ENCODE measurements around the gene OR56A1.
"Not testable (repeated sequence)": the region's sequence is repeated elsewhere in the genome, so short reads cannot be mapped to it uniquely, and the experiment has no call there.

The OR56A1 gene, protein sequence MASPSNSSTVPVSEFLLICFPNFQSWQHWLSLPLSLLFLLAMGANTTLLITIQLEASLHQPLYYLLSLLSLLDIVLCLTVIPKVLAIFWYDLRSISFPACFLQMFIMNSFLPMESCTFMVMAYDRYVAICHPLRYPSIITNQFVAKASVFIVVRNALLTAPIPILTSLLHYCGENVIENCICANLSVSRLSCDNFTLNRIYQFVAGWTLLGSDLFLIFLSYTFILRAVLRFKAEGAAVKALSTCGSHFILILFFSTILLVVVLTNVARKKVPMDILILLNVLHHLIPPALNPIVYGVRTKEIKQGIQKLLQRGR

DNA sequence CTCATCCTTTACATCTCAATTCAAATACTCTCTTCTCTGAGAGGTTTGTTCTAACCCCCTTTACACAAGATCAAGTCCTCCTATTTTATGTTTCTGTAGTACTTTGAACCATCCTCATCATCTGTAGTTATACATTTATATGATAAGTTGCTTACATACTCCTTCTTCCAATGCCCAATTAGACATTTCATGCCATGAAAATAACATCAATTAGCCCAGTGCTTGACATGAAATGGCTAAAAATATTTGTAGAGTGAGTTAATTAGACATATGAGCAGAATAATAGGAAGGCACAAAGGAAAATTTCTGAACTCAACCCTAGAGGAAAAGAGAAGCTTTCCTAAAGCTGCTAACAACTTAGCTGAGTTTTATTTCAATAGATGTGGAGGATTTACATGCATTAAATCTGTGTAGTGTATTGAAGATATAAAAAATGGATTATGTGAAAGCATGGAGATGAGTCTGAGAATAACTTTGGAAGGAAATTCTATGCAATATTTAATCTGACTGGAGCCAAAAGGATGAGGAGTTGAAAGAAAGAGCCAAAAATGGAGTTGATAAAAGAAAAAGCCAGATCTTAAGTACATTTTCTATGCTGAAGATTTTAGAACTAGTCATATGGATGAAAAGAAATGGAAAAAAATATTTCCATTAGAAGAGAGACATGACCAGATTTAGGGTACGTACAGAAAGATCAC, at the start of gene OR56A1:
TSS of gene OR56A1 (minus strand) at position 51 of the 698 bp plus-strand sequence. CDS start 3,066 bp downstream, outside the sequence.
- FAIRE-seq: no peak

DNA sequence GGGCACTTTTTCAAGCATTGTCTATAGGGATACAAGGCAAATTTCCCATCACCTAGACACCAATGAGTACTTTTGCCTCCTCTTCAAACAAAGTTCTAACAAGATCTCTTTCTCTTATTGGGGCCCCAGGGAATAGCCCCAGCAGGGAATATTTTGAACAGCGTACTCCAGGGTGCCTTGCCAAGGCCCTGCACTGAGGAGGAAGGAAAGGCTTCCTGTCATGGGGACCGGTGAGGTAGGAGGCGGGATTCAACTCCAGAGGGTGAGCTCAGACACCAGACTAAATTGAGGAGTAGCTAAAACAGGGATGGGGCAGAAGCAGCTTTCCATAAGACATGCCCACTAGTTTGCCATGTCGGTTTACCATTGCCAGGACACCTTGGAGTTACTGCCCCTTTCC, 48.9 kb upstream of the OR56A1 start:
- FAIRE-seq: no peak

DNA sequence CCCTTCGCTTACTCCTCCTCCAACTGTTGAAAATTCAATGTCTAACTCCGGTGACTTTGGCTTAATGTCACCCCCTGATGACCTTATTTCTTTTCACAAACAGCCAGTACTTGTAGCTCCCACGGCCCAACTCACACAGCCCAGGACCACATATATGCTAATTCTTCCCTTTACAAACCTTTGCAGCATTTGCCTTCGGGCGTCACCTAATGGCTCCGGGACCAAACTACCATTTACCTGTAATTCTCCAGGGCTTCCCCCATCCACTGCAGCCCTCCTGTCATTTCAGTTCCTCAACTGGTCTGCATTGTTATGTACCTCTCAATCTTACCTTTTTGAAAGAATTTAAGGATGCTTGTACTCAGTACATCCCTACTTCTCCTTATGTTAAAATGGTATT, 47.2 kb upstream of the OR56A1 start:
- no peak for FAIRE-seq

DNA sequence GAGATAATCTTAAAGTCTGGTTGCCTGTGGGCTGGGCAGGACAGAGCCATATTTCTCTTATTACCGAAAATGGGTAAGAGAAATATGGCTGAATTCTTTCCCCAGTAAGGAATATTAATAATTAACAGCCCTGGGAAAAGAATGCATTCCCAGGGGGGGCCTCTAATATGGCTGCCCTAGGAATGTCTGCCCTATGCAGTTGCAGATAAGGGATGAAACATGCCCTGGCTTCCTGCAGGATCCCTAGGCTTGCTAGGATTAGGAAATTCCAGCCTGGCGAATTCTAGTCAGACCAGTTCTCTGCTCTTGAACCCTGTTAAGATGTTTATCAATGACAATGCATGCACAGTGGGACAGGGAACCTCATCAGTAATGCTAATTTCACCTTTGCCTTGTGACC, 45.9 kb upstream of the OR56A1 start:
- FAIRE-seq: not testable (repeated sequence)

DNA sequence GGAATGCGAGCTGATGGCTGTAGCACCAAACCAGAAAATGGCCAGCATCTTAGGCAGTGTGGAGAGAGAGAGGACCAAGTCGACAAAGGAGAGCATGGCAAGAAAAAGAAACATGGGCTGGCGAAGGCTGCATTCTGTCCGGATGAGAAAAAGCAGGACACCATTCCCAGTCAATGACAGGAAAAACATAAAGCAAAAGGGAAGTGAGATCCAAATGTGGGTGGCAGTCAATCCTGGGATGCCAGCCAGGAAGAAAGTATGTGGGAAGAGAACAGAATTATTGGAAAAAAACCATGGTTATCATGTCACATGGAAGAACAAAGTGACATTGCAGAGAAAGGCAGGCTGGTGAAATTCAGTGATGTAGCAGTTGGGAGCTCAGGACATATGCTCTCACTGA, 36.9 kb upstream of the OR56A1 start:
- FAIRE-seq: no peak

DNA sequence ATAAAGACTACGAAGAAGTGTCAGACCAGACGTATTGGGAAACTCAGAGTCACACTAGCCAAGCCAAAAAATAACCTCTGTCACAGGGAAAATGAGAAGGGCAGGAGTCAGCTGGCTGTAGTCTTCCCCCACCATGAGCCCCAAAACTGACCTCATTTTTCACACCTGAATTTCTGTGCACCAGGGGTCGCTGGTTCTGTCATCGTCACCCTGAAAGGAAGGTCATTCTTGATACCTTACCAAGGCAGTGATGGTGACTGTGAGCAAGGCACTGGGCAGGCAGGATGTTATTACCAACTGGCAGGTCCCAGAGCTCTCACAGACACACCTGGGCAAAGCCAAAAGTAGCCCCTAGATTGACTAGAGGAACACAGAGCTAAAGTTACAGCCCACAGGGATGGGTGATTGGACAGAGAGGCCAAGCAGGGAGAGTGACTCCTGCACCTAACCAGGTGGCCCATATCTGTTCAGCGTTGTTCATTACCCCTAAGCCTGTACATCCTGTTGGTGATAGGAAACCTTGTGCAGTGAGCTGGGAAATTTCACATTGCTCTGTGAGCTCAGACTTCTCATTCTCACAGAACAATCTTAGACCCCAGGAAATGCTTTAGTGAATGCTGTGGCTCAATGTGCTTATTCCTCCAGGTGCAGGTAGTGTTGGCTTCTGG, 32.3 kb upstream of the OR56A1 start:
- no peak for FAIRE-seq

DNA sequence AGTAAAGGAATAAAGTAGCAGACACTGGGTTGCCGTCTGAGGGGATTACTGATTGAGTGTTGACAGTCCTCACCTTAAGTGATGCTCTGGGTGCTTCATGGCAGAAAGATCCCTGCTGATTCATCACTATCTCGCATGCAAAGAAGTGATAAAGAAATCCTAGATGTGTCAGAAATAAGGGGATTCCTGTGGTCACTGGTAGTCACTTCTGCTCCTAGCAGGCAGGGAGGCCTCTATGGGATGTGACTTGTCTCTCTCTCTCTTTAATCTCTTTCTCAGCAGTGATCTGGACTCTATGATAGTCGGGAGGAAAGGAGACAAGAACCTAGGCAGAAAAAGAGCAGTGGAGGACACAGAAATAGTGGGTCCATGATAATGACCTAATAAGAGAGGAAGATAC, 30.9 kb upstream of the OR56A1 start:
- no peak for FAIRE-seq

DNA sequence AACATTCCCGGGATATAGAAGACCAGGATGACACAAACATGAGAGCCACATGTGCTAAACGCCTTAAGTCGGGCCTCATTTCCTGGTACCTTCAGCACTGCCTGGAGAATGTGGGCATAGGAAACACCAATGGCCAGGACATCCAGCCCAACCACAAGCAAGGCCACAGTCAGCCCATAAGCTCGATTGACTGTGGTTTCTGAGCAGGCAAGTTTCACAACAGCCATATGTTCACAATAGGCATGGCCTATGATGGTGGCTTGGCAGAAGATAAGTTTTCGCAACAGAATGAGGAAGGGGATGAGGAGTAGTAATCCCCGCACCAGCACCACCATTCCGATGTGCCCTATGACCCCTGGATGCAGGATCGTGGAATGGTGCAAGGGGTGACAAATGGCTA, 26.9 kb upstream of the OR56A1 start:
- no peak for FAIRE-seq

DNA sequence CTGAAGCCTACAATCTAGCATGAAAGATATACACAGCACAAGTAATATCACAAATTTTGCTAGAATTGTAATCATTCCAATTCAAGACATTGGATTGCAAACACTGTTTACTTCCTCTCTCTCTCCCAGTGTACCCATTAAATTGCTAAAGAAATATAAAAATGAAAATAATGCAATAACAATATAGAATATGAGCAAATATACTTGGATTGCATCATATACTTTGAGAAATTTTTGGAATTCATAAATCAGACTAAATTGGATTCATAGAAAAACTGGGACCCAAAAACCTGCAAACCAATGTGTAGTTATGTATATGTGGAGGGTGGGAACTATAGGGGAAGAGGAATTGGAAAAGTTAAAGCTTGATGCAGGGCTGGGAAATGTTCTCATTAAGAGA, 25.0 kb upstream of the OR56A1 start:
- FAIRE-seq: no peak

DNA sequence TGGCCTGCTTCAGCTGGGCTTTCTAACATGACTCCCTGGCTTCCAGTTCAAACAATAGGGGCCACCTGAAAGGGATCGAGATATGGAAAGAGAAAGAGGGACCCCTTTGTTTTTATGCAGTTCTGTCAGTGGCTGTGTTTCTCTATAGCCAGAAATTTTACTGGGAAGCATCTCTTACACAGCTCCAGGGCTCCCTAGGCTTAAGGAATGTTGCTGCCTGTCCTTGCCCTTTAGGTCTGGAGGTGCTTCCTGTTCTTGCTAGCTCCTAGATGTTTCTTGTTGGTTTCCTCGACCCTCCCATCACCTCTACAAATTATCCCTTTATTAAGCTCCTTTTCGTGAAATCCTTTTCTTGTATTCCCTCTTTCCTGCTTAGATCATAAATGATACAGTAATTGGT, 21.8 kb upstream of the OR56A1 start:
- FAIRE-seq: no peak

DNA sequence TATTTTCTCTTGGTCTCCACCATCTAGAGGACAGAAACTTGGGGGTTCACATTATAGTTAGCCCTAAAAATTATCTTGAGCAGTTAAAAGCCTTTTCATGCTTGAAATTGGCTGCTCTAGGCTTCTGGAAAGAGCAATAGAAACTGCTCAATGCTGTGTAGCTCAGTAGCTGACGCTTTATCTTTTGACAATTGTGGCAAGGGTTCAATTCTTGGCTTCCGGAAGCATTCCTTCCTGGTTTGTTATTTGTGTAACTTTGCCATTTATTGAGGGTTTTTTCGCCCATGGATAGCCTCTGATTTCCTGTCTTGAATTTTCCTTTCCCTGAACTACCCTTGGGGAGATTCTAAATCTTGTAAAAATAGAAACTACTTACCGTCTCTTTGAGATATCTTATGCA, 10.3 kb upstream of the OR56A1 start:
- no peak for FAIRE-seq

DNA sequence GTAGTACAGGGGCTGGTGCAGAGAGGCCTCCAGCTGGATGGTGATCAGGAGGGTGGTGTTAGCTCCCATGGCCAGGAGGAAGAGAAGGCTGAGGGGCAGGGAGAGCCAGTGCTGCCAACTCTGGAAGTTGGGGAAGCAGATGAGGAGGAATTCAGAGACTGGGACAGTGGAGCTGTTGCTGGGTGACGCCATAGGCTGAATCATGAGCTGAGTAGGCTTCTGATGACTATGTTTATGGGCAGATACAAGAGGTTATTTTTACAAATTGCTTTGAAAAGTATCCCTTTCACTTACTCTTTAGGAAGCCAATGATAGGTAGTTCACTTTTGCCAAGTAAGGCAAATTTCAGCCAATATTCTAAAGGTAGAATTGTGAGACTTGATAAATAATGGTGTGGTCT, 3.1 kb downstream of the OR56A1 start:
- FAIRE-seq: no peak

DNA sequence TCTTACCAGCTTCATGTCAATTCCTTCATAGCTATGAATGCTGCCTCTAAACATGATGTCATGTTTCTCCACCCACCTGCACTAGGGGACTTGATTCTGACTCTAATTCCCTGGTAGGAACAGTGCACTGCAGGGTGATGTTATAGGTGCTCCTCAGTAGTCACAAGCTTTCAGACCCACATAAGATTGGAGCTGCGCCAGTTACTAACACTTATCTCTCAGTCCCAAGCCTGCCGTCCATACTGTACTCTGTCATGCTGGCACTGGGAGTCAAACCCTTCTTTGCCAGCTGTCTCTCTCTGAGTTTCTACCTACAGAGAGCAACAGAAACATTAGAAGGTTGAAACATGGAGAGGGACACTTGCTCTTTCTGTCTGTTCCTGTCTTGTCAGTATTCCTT, 5.5 kb downstream of the OR56A1 start:
- FAIRE-seq: no peak

DNA sequence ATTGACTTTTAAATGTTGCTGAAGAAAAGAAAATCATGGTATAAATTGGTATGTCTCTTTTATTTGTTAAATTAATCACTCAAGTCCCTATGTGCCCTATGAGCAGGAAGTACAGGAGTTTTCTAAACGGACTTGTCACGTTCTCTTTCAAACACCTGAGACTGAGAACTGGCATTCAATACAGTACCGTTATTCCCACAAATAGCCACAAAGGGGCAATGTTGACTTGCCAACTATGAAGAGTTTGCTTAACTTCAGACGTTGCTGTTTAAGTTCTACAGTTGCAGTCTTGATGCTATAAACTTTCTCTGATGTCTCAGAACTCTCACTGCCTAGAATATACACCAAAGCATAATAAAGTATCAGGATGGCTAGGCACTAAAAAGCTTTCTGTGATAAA, 7.6 kb downstream of the OR56A1 start:
- FAIRE-seq: peak; percentile 96

DNA sequence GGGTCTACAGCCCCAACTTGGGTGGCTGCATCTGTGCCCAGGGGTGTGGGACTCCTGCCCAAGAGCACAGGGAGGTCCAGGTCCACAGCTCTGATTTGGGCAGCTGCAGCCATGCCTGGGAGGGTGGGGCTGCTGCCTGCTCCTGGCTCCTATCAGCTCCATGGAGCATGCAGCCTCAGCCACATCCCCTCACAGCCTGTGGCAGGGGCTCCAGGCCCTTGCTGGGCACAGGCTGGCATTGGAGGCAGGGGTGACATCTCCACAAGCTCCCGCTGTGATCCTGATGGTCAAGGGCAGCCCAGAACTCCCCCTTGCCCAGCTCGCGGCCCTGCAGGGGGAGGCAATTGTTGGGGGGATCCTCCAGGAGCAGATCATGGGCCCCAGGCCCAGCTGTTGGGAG, 17.5 kb downstream of the OR56A1 start:
- FAIRE-seq: no peak

DNA sequence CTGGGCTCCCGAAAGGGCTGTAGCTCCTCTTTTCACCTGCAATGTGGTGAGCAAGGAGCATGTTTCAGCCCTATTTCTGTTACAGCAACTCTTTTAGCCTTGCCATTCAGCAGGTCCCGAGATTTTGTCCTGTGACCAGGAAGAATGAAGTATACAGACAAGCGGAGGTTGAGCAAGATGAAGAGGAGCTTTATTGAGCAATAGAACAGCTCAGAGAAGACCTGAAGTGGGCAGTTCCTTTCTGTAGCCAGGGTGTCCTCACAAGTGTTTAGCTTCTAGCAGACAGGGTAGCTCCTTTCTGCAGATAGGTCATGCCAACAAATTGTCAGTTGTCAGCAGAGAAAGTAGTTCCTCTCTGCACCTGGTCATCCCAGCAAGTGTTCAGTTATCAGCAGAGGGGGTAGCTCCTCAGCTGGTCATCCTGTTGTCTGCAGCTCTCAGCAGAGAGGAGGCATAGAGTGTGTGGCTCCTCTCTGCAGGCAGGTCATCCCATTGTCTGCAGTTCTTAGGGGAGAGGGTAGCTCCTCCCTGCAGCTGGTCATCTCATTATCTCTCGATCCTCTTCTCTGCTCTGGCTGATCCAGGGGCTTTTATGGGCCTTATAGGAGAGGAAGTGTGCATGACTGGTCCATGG, 18.4 kb downstream of the OR56A1 start:
- no peak for FAIRE-seq

DNA sequence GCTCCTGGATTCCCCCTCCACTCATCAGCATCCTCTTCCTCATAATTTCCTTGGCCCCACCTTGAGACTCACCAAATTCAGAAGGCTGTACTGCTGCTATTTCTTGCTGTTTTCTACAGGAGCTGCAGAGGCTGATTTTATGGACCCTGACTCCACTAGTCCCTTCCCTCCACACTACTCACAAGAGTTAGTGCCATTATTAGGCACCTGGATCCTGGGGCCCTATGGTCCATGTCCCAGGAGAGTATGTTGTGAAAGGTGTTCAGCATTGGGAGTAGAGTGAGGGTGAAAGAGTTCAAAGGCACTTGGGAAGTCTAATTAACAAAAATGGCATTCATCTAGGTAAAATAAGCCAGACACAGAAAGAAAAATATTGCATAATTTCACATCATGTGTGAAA, 23.7 kb downstream of the OR56A1 start, which contains the start of gene OR56A4:
TSS of gene OR56A4 (minus strand) at position 101 of the 400 bp plus-strand sequence. CDS start 3,954 bp downstream, outside the sequence.
- no peak for FAIRE-seq

DNA sequence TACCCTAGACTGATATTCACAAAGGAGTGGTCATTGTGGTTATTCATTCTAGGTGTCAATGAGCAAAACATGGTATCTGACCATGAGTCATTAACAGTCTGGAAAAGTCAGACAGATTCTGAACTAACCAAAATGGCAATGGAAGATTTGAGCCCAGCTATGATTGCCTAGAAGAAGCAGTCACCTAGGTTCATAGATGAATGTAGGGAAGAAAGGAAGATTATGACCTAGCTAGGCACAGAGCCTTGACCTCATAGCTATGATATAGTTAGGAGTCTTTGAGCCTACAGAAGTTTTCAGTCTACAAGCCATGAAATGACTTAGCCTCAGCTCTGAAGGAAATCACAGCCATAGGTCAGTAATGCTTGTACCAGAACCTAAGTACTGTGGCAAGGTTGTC, 24.2 kb downstream of the OR56A1 start:
- FAIRE-seq: no peak

DNA sequence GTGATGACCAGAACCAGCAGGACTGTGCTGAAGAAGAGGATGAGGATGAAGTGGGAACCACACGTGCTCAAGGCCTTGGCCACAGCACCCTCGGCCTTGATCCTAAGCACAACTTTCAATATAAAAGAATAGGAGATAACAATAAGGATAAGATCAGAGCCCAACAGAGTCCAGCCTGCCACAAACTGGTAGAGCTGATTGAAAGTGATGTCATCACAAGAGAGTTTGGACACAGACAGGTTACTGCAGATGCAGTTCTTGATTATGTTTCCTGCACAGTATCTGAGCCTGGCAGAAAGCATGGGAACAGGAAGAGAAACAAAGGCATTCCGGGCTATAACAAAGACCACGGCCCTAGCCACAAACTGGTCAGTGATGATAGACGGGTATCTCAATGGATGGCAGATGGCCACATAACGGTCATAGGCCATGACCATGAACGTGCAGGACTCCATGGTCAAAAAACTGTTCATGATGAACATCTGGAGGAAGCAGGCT, 28.3 kb downstream of the OR56A1 start:
- FAIRE-seq: no peak

DNA sequence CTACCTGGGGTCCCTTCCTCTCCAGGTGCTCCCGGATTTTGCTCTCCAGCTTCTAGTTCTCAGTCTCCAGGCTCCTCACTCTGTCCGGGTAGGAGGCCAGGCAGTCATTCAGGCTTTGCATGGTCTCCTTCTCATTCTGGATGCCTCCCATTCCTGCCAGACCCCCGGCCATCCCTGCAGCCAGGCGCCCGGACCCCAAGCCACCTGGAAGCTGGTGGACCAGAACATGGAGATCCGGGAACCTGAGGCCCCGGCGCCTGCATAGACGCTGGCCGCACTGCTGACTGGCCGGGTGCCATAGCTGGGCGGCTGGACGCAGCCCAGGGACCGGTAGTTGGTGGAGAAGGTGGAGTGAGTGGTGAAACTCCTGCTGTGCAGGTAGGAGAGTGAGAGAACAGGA, 35.8 kb downstream of the OR56A1 start:
- FAIRE-seq: no peak

DNA sequence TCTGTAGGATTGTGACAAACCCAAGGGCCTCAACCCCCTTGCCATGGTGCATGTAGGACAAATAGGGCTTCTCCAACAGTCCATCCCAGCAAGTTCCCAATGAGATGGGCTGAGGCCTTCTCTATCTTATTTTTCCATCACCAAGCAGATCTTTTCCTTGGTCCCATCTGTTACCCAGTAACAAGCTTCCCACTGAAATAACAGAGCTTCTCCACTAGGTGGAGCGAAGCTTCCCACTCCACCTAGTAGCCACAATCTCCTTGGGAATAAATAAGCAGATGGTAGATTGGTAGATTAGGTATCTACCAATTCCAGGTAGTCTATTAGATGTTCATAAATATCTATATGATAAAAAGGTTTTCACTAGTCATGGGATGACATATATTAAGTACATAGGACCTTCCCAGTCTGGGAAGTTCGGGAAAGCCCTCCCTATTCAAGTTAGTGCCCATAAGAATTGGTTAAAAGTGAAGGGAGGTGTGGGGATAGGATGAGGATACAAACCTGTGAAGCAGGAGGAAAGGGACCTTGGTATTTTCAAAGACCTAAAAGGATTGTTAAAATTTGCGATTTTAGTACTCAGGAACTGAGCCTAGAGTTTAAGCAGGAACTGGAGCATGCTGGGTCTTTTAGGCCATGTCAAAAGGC, 37.8 kb downstream of the OR56A1 start:
- FAIRE-seq: no peak

DNA sequence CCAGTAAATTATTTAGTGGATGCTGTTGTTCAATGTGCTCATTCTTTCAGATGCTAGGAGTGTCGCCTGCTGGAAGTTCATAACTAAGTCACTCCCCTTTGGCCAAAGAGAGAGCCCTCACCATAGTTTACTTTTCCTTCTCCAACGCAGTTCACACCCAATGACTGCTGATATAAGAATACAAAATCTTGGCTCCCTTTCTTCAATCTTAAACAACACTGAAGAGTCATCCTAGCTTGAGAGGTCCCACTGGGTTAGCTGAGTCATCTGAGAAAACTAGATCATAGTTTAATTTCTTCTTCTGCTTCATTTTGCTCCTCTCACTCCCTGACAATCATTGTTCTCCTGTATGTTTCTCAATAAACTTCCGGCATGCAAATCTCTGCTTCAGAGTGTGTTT, 38.4 kb downstream of the OR56A1 start:
- FAIRE-seq: no peak

DNA sequence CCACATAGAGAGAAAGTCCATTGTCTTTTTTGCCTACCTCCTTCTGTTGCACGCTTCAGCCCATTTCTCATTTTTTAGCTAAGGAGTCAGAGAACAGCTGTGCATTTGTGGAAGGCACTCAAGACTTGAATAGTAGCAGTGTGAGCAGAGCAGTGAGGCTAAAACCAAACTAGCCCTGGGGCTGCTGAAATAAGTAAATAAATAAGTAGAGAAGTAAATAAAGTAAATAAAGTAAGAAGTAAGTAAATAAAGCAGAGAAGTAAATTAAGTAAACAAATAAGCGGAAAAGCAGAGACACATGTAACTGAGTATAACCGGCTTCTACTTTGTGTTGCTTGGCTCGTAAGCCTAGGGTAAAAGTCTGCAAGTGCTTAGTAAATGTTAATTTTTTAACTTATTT, 41.4 kb downstream of the OR56A1 start:
- no peak for FAIRE-seq
